ENCODE measurements around the gene MYO5B. TPM values are rescaled to one million over a fixed set of nuclear protein-coding genes. Genes with fewer than 3 reads are reported as not detected.

The MYO5B gene
- total and polyA plus RNA-seq, 10 of the 15 experiments (the other 5 are each of a cell fraction or from before 2014, with no cell fraction given), result 2.5 to 4.5 (median 3.3) TPM

- TF ChIP-seq SMC3 (IDR thresholded peaks at IDR 0.05; ENCODE audit: borderline replicate concordance, low read length) (0 out of 2 replicates have a peak, but pooled peaks have one; percentile 5), CEBPZ (IDR thresholded peaks at IDR 0.05; ENCODE audit: low read depth, low read length) (no peak), JUND (IDR thresholded peaks at IDR 0.05; ENCODE audit: low read depth, low read length) (0 out of 2 replicates have a peak, but pooled peaks have one; percentile 34), CREM (IDR thresholded peaks at IDR 0.05; ENCODE audit: low read depth) (peak; percentile 41; the same call in 1 of the 2 replicates)
- TF ChIP-seq, protein P1, sequence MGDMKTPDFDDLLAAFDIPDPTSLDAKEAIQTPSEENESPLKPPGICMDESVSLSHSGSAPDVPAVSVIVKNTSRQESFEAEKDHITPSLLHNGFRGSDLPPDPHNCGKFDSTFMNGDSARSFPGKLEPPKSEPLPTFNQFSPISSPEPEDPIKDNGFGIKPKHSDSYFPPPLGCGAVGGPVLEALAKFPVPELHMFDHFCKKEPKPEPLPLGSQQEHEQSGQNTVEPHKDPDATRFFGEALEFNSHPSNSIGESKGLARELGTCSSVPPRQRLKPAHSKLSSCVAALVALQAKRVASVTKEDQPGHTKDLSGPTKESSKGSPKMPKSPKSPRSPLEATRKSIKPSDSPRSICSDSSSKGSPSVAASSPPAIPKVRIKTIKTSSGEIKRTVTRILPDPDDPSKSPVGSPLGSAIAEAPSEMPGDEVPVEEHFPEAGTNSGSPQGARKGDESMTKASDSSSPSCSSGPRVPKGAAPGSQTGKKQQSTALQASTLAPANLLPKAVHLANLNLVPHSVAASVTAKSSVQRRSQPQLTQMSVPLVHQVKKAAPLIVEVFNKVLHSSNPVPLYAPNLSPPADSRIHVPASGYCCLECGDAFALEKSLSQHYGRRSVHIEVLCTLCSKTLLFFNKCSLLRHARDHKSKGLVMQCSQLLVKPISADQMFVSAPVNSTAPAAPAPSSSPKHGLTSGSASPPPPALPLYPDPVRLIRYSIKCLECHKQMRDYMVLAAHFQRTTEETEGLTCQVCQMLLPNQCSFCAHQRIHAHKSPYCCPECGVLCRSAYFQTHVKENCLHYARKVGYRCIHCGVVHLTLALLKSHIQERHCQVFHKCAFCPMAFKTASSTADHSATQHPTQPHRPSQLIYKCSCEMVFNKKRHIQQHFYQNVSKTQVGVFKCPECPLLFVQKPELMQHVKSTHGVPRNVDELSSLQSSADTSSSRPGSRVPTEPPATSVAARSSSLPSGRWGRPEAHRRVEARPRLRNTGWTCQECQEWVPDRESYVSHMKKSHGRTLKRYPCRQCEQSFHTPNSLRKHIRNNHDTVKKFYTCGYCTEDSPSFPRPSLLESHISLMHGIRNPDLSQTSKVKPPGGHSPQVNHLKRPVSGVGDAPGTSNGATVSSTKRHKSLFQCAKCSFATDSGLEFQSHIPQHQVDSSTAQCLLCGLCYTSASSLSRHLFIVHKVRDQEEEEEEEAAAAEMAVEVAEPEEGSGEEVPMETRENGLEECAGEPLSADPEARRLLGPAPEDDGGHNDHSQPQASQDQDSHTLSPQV (IDR thresholded peaks at IDR 0.05), result no peak
Measured at GRCh38 chr18:49898421-49898820, 296.5 kb downstream of the MYO5B start (continued).
